CD4-positive, alpha-beta T cell (primary cell): ENCODE measurements around the gene GALNT18. TPM values are rescaled to one million over a fixed set of nuclear protein-coding genes. Genes with fewer than 3 reads are reported as not detected.

Source experiments
- ATAC-seq: fragments of 200-7000 bp; cut with Tn5 transposase; one replicate; pipeline ENCODE4 v1.10.0; 2022; ENCODE audit warnings: mild to moderate bottlenecking; ENCODE audit not compliant: poor library complexity
- CTCF ChIA-PET: fragments of 350-600 bp; sonication (Branson Sonifier 250); formaldehyde crosslinking; loops from one replicate; lab custom pipeline; 2021; ENCODE audit warnings: antibody characterized with exemption, inconsistent platforms; lab: Charles Lee
- POLR2A ChIA-PET: fragments of 350-600 bp; sonication (Branson Sonifier 250); formaldehyde crosslinking; loops from one replicate; lab custom pipeline; 2021; ENCODE audit warnings: antibody characterized with exemption, inconsistent platforms; lab: Charles Lee
- DNase-seq, 14 experiments: peaks; one replicate each; pipeline ENCODE4 v3.0.0-alpha.2; 2013 to 2020; ENCODE audit warnings: mixed read lengths in 2 of 14
- H3K27ac ChIP-seq, 2 donors: one replicate each; pipeline versions ENCODE4 v1.5.1 to v1.7.0; 2013; ENCODE audit warnings: low read length in 2 of 2, low read depth in 1 of 2, mild to moderate bottlenecking in 1 of 2
- H3K27me3 ChIP-seq, 2 experiments: 1 replicate in 1 of 2; 2 replicates in 1 of 2; pipeline versions ENCODE4 v1.6.1 to v1.7.0; 2013; ENCODE audit warnings: low read length in 2 of 2, control low read depth in 1 of 2, mild to moderate bottlenecking in 1 of 2, moderate library complexity in 1 of 2; ENCODE audit not compliant: insufficient read depth in 2 of 2, control insufficient read depth in 1 of 2
- H3K36me3 ChIP-seq: one replicate; pipeline ENCODE4 v1.6.1; 2013; ENCODE audit warnings: low read length, control low read depth; ENCODE audit not compliant: insufficient read depth
- H3K4me1 ChIP-seq: one replicate; pipeline ENCODE4 v1.6.1; 2013; ENCODE audit warnings: low read length, control low read depth; ENCODE audit not compliant: insufficient read depth
- H3K4me3 ChIP-seq: one replicate; pipeline ENCODE4 v1.5.1; 2013; ENCODE audit warnings: mild to moderate bottlenecking, low read length, moderate library complexity
- H3K9me3 ChIP-seq, 2 experiments: 1 replicate in 1 of 2; 2 replicates in 1 of 2; pipeline versions ENCODE4 v1.6.1 to v1.7.0; 2013; ENCODE audit warnings: low read length in 2 of 2, mild to moderate bottlenecking in 2 of 2, control low read depth in 1 of 2, moderate library complexity in 1 of 2; ENCODE audit not compliant: control insufficient read depth in 1 of 2, insufficient read depth in 1 of 2
- H3K27ac Mint-ChIP-seq: one replicate; pipeline ENCODE4 v1.8.0; 2020; ENCODE audit warnings: mixed read lengths
- H3K27me3 Mint-ChIP-seq: one replicate; pipeline ENCODE4 v1.8.0; 2021; ENCODE audit warnings: mixed read lengths
- H3K36me3 Mint-ChIP-seq: one replicate; pipeline ENCODE4 v1.8.0; 2021; ENCODE audit warnings: low read depth, mixed read lengths
- H3K4me1 Mint-ChIP-seq: one replicate; pipeline ENCODE4 v1.8.0; 2021; ENCODE audit warnings: low read depth, mixed read lengths
- H3K4me3 Mint-ChIP-seq: one replicate; pipeline ENCODE4 v1.8.0; 2020; ENCODE audit warnings: mild to moderate bottlenecking, mixed read lengths
- H3K9me3 Mint-ChIP-seq: one replicate; pipeline ENCODE4 v1.8.0; 2020; ENCODE audit warnings: mixed read lengths
- intact Hi-C, 2 experiments: fragments of 100-400 bp; cut with DNase I in 1 of 2; cut with micrococcal nuclease in 1 of 2; formaldehyde crosslinking; loops; one replicate each; pipeline versions ENCODE4 v1.15.1 to v1.9.0; 2023 to 2025; cut with DNase I, micrococcal nuclease
- total RNA-seq, 174 experiments: library from RNA in 2 of 174; stranded (reverse) in 2 of 174; gene quantifications; one replicate each; pipeline ENCODE4 v1.2.3 and lab custom pipeline; 2021 to 2026
- TF ChIP-seq, protein P1 (sequence below): fragments of 200-600 bp; IDR thresholded peaks from one replicate; pipeline ENCODE4 v1.8.0; 2022; ENCODE audit warnings: antibody characterized with exemption, mild to moderate bottlenecking

GALNT18 gene
- total RNA-seq, 2 experiments from 2014 or later: 0.08 TPM; not detected in 1

DNA sequence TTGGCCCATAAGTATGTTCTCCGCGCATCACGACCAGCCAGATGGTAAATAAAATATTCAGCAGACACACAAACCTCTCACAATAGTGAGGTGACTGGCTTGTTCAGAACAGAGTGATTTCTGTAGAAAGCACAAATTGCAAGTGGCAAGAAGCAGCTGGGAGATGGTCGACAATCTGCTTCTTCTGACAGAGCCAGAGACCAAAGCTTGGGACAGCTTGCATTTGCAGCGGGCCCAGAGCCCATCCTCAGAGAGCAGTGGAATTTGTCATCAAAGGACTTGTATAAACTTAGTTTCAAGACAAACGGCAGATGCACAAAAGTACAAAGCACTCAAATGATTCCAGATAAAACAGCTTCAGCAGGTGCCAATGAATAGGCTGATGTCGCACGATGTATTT is 7.6 kb upstream of the GALNT18 start:
- no peak overlapping the region for H3K27ac Mint-ChIP-seq
- peaks cover 6 to 7% of the 10 kb centered on the region in 2 experiments for H3K27me3 ChIP-seq
- TF ChIP-seq, protein P1, sequence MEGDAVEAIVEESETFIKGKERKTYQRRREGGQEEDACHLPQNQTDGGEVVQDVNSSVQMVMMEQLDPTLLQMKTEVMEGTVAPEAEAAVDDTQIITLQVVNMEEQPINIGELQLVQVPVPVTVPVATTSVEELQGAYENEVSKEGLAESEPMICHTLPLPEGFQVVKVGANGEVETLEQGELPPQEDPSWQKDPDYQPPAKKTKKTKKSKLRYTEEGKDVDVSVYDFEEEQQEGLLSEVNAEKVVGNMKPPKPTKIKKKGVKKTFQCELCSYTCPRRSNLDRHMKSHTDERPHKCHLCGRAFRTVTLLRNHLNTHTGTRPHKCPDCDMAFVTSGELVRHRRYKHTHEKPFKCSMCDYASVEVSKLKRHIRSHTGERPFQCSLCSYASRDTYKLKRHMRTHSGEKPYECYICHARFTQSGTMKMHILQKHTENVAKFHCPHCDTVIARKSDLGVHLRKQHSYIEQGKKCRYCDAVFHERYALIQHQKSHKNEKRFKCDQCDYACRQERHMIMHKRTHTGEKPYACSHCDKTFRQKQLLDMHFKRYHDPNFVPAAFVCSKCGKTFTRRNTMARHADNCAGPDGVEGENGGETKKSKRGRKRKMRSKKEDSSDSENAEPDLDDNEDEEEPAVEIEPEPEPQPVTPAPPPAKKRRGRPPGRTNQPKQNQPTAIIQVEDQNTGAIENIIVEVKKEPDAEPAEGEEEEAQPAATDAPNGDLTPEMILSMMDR: no peak
- no peaks in the 10 kb centered on the region for H3K36me3 Mint-ChIP-seq
- intact Hi-C loops: no loop called here
- no peak overlapping the region for H3K4me3 Mint-ChIP-seq
- POLR2A ChIA-PET: no interaction called here
- H3K9me3 Mint-ChIP-seq: no peaks in the 10 kb centered on the region
- no peaks in the 10 kb centered on the region for H3K4me1 ChIP-seq
- H3K4me1 Mint-ChIP-seq: no peaks in the 10 kb centered on the region
- peaks cover 24% of the 10 kb centered on the region for H3K27me3 Mint-ChIP-seq
- H3K4me3 ChIP-seq: no peak overlapping the region
- no peaks in the 10 kb centered on the region for H3K36me3 ChIP-seq
- CTCF ChIA-PET: interaction anchor here (0.7 kb wide), 1 partner anchor 10 kb away, joined by 3 read pairs; no protein-coding TSS in a partner anchor
- H3K9me3 ChIP-seq: peaks cover 0 to 5% of the 10 kb centered on the region in 2 experiments
- ATAC-seq (no peak), DNase-seq (no peak)
- no peak overlapping the region for H3K27ac ChIP-seq

DNA sequence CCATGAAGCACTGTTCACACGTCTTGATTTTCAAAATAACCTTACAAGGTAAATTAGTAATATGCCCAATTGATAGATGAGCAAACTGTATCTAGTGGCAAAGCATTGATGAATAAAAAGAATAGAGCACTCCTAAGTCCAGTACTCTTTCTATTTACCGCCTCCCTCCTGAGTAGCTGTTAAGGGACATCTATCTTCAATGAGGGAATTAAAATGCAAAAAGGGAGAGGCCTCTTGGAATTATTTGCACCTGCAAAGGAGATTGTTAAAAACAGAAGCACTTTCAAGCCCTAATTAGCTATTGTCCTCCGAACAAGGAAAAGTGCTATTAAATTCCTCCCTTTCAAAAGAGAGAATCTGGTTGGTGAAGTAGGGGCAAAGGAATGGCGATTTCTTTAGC is 6.8 kb upstream of the GALNT18 start:
- ChIA-PET CTCF (no interaction called here), POLR2A (no interaction called here)
- H3K36me3 ChIP-seq: no peaks in the 10 kb centered on the region
- no peak overlapping the region for H3K4me3 Mint-ChIP-seq
- H3K36me3 Mint-ChIP-seq: no peaks in the 10 kb centered on the region
- peaks cover 32% of the 10 kb centered on the region for H3K27me3 Mint-ChIP-seq
- no peaks in the 10 kb centered on the region for H3K9me3 Mint-ChIP-seq
- no peak for DNase-seq
- H3K4me3 ChIP-seq: no peak overlapping the region
- no peak for ATAC-seq
- TF ChIP-seq, protein P1: no peak
- H3K4me1 ChIP-seq: no peaks in the 10 kb centered on the region
- H3K27ac ChIP-seq: no peak overlapping the region
- intact Hi-C loops: no loop called here
- peaks cover 6 to 10% of the 10 kb centered on the region in 2 experiments for H3K27me3 ChIP-seq
- H3K9me3 ChIP-seq: peaks cover 0 to 5% of the 10 kb centered on the region in 2 experiments
- H3K27ac Mint-ChIP-seq: no peak overlapping the region
- H3K4me1 Mint-ChIP-seq: no peaks in the 10 kb centered on the region

DNA sequence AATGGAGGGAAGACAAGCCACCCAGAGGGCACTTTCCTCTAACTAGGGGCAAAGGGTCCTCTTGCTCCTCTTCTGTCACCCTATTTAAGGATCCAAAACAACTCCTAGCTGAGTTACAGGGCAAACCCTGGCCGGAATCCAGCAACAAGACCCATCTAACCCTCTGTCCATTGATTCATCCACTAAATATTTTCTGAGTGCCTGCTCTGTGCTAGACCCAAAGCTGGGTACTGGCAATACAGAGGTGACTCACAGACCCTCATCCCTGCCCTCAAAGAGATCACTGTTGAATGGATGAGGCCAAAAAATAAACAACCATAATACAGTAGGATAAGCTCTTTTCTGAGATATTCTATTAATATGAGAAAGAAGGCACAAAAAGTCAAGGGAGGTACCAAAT is 4.3 kb upstream of the GALNT18 start:
- no peaks in the 10 kb centered on the region for H3K36me3 Mint-ChIP-seq
- no peak overlapping the region for H3K4me3 ChIP-seq
- no peak for ATAC-seq
- DNase-seq: no peak
- peaks cover 7% of the 10 kb centered on the region for H3K4me1 ChIP-seq
- no peak overlapping the region for H3K4me3 Mint-ChIP-seq
- no peaks in the 10 kb centered on the region for H3K36me3 ChIP-seq
- H3K9me3 ChIP-seq: no peaks in the 10 kb centered on the region
- TF ChIP-seq, protein P1: no peak
- no peak overlapping the region for H3K27ac Mint-ChIP-seq
- H3K9me3 Mint-ChIP-seq: no peaks in the 10 kb centered on the region
- peaks cover 48% of the 10 kb centered on the region for H3K27me3 Mint-ChIP-seq
- no peak overlapping the region for H3K27ac ChIP-seq
- H3K4me1 Mint-ChIP-seq: peaks cover 5% of the 10 kb centered on the region
- intact Hi-C loops: no loop called here
- H3K27me3 ChIP-seq: peaks cover 12 to 16% of the 10 kb centered on the region in 2 experiments
- ChIA-PET POLR2A (no interaction called here), CTCF (no interaction called here)
